GM12878 (cell line): ENCODE measurements around the gene ADPRHL1.
"Not testable (repeated sequence)": the region's sequence is repeated elsewhere in the genome, so short reads cannot be mapped to it uniquely, and the experiment has no call there.

Experiments
- NFYB ChIP-seq: IDR thresholded peaks from 2 replicates; pipeline ENCODE4 v1.6.1; 2011; ENCODE audit warnings: low read depth, mild to moderate bottlenecking, low read length, improper control_type of control experiment, moderate library complexity; ENCODE audit not compliant: insufficient read depth
- POLR2A ChIP-seq: IDR thresholded peaks from 2 replicates; pipeline ENCODE4 v1.6.1; 2011; ENCODE audit warnings: low read depth, mild to moderate bottlenecking, low read length
- TF ChIP-seq, protein P1 (sequence below): IDR thresholded peaks from 2 replicates; pipeline ENCODE4 v1.6.1; 2012; ENCODE audit warnings: low read depth, low read length, improper control_type of control experiment

DNA sequence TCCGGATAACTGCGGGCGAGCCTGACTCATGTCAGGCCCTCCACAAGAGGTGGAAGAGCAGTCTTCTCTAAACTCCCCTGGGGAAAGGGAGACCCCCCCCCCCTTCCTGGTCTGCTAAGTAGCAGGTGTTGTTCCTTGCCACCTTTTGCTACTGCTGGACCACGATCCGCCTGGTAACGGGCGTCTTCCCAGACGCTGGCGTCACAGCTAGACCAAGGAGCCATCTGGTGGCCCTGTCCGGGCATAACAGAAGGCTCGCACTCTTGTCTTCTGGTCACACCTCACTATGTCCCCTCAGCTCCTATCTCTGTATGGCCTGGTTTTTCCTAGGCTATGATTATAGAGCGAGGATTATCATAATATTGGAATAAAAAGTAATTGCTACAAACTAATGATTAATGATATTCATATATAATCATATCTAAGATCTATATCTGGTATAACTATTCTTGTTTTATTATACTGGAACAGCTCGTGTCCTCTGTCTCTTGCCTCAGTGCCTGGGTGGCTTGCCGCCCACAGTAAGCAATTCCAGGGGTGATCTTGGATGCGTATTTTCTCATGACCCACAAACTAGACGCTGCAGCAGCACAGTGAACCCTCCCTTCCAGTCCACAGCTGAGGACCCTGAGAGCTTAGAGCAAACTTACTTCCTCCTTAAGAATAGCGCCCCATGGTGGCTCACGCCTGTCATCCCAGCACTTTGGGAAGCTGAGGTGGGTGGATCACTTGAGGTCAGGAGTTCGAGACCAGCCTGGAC, 2.2 kb downstream of the ADPRHL1 start:
- not testable (repeated sequence) for TF ChIP-seq POLR2A, NFYB
- TF ChIP-seq, protein P1, sequence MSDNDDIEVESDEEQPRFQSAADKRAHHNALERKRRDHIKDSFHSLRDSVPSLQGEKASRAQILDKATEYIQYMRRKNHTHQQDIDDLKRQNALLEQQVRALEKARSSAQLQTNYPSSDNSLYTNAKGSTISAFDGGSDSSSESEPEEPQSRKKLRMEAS: not testable (repeated sequence)
